HG02642 (cell line): ENCODE data around the gene ATP2A2.
"Not testable (repeated sequence)": the region's sequence is repeated elsewhere in the genome, so short reads cannot be mapped to it uniquely, and the experiment has no call there.

Experiments used
- ATAC-seq: cut with Tn5 transposase; IDR thresholded peaks from one replicate; pipeline ENCODE4 v1.9.1; 2021; ENCODE audit warnings: mild to moderate bottlenecking; ENCODE audit not compliant: unreplicated experiment, poor library complexity

Gene ATP2A2

DNA sequence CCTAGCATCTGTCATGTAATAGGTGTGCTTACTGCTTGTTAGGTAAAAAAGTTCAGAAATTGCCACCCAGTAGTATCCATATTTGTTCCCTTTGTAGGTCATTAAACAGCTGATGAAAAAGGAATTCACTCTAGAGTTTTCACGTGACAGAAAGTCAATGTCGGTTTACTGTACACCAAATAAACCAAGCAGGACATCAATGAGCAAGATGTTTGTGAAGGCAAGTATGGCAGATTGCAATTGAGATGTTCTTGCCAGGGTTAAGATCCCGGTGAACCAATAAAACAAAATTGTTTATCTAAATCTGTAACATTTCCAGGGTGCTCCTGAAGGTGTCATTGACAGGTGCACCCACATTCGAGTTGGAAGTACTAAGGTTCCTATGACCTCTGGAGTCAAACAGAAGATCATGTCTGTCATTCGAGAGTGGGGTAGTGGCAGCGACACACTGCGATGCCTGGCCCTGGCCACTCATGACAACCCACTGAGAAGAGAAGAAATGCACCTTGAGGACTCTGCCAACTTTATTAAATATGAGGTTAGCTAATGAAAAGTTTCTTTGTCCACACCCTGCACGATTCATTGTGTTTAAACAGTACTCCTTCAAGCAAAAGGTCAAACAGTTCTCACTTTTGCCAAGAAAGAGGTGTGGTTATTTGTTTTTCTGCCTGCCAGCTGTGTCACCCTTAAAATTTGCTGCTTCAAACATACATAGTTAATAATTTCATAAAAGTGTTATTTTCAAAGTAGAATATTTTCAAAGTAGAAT is 58.3 kb downstream of the ATP2A2 start:
- no peak for ATAC-seq

DNA sequence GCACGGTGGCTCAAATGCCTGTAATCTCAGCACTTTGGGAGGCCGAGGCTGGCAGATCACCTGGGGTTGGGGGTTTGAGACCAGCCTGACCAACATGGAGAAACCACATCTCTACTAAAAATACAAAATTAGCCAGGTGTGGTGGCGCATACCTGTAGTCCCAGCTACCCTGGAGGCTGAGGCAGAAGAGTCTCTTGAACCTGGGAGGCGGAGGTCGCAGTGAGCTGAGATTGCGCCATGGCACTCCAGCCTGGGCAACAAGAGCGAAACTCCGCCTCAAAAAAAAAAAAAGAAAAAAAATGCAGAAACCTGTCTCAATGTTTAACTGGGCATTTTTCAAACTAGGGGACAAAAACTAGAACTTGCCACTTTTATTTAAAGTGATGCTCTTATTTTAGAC is 59.2 kb downstream of the ATP2A2 start:
- ATAC-seq: not testable (repeated sequence)

DNA sequence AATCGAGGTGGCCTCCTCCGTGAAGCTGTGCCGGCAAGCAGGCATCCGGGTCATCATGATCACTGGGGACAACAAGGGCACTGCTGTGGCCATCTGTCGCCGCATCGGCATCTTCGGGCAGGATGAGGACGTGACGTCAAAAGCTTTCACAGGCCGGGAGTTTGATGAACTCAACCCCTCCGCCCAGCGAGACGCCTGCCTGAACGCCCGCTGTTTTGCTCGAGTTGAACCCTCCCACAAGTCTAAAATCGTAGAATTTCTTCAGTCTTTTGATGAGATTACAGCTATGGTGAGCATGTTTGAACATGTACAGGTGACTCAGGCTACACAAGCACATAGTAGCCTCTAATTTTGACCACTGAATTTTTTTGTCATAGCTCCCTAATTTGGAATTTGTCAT is 59.7 kb downstream of the ATP2A2 start:
- no peak for ATAC-seq

DNA sequence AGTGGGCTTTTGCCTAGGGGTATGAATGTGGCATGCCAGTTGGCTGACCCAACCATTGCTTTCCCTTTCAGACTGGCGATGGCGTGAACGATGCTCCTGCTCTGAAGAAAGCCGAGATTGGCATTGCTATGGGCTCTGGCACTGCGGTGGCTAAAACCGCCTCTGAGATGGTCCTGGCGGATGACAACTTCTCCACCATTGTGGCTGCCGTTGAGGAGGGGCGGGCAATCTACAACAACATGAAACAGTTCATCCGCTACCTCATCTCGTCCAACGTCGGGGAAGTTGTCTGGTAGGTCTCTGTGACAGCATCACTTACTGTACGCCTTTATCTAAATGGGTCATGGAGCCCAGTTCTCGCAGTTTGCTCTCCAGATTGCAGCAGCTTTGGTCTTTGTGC is 61.1 kb downstream of the ATP2A2 start:
- ATAC-seq: no peak

DNA sequence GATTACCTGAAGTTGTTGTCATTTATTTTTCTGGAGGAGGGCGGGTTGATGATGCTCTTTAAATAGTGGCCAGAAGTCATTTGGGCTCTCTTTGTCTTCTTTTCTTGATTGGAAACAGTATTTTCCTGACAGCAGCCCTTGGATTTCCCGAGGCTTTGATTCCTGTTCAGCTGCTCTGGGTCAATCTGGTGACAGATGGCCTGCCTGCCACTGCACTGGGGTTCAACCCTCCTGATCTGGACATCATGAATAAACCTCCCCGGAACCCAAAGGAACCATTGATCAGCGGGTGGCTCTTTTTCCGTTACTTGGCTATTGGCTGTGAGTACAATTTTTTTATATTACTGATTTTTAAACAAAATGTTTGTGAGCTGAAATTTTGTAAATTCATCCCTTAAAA is 62.1 kb downstream of the ATP2A2 start:
- no peak for ATAC-seq

DNA sequence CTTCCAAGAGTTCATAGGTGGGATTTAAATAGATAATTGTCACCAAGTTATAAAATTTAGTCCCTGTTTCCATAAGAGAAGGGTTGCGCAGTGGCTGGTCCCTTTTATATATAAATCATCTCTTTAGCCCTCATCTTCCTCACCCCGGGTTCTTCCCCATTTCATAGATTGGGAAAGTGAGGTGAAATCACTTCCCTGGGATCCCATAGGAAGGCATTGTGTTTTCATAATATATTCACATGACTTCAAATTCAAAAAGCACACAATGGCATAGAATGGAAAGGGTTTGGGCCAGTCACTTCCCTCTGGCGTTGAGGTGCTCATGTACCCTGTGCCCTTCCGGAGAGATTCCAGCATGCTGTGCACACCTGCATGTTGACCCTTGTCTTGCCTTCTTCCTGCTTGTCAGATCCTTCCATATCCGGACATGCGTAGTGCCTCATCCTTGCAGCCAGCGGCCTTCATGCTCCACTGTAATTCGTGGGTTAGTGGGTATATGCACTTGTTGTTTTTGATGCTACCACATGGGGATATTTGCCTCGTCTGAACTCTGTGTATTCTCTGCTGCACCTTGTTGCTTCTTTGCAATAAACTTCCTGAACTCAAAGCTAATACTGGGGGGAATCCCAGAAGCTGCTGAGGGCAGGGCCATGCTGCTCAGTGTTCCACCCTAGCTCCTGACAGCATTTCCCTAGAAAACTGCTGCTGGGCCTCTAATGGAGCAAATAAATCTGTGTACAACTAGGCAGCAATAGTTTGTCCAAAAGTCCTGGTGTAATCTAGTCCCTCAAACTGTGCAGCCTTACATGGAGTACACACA is 62.9 kb downstream of the ATP2A2 start:
- ATAC-seq: no peak

DNA sequence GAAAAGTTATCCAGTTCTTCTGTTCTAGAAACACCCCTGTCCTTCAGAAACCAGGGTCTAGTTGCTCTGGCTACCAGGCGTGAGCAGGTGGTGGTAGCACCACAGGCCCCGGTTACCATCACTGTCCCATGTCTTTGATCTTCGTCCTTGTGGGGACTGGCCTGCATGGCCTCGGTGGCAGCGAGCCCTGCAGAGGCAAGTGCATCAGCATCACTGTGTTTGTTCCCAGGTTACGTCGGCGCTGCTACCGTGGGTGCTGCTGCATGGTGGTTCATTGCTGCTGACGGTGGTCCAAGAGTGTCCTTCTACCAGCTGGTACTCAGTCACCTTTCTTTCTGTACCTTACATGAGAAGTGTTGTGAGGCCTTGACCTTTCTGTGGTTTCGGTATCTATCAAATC is 63.6 kb downstream of the ATP2A2 start:
- ATAC-seq: no peak

DNA sequence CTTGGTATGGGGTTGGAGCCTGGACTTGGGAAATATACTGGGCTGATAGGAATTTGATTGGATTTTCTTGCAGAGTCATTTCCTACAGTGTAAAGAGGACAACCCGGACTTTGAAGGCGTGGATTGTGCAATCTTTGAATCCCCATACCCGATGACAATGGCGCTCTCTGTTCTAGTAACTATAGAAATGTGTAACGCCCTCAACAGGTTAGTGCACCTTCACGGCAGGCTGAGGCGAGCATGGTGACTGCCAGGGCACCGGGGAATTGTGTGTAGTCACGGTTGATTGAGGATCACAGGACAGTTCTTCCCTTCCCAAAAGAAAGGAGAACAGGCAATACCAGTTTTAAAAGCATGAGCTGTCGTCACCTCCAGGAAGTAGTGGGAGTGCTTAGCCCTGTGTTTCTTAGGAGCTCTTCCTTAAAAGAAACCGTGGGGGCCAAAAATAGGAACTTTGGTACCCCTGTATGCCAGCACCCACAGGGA is 64.2 kb downstream of the ATP2A2 start:
- no peak for ATAC-seq

DNA sequence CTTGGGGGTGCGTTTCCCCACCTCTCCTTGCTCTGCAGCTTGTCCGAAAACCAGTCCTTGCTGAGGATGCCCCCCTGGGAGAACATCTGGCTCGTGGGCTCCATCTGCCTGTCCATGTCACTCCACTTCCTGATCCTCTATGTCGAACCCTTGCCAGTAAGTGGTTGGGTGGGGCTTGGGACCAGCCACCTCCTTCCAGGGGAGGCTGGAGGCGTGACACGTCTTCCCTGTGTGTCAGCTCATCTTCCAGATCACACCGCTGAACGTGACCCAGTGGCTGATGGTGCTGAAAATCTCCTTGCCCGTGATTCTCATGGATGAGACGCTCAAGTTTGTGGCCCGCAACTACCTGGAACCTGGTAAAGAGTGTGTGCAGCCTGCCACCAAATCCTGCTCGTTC is 64.9 kb downstream of the ATP2A2 start:
- ATAC-seq: no peak

DNA sequence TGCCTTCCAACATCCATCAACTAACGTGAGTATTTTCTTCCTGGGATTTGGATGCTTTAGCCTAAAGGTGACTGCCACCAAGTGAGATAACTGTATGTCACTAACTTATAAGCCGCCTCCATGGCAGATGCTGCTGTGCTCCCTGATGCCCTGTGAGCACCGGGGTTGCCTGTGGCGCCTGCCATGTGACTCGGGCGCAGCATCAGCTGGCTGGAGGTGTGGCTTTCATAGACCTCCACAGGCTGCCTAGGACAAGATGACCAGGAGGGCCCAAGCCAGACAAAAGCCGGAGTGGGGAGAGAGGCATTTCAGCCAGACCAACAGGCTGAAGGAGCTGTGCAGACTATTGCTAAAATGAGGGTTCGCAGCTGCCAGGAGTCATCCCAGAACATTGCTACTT is 66.7 kb downstream of the ATP2A2 start:
- ATAC-seq: no peak

DNA sequence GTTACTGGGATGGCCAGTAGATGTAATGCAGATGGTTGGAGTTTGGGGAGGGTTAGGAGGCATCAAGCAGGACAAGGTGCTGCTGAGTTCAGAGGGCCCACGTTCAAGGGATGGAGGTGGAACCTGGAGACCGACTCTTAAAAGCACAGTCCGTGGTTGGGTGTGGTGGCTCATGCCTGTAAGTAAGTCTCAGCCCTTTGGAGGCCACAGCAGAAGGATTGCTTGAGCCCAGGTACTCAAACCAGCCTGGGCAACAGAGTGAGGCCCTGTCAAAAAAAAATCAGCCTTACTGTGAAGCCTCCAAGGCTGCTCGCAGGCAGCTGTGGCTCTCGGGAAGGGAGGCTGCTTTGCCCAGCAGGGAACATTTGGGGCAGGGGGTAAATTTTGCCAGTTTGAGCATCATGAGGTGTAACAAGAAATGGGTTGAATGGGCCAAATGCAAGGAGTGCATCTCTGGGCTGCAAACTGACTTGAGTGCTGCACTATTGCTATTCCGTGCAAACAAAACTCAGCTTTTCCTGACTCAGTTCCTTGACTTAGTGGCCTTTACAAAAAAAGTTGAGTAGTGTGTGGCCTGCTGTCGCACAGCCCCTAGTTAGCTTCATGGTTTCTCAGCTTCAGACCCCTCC is 67.5 kb downstream of the ATP2A2 start:
- no peak for ATAC-seq

DNA sequence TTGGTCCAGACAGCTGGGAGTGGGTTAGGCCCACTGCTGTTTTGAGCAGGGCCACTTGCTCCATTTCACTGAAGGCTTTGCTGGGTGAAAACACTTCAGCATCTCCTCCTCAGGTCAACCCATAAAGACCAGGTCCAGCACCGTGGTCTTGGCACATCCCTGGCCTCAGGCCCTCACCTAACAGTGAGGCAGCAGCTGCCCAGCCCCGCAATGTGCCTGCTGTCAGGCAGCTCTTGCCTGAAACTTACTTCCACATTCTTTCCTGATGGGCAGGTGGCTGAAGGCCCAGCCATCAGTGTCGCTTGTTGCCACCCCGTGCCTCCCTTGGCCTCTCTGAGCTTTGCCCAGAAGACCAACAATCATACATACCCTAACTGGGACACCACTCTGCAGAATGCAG is 68.0 kb downstream of the ATP2A2 start:
- ATAC-seq: no peak

DNA sequence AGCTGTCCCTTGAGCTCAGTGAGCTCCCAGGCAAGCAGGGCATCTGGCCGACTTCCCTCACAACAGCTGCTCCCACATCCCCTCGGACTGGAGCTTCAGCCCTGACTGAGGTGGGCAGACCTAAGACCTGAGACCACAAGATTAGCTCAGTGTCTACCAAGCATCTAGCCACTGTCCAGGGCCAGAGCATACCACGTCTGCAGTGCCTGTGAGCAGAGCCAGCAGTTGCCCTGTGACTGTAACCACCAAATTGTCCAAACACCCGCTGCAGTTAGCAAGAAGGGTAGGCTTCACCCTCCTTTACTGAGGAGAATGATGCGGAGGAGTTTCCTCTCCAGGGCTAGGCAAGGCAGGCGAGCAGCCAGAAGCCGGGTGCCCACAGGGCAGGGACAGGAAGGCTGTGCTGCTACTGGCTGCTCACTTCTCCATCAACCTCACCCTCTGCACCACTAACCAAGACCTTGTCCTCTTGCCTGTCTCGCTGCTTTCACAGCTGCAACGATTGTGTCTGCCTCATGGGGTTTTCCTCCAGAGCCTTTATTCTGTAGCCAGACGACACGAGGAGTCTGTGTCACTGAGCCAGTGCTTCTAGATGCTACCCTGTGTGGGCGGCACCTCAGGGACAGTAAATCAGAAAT is 68.6 kb downstream of the ATP2A2 start:
- ATAC-seq: no peak

DNA sequence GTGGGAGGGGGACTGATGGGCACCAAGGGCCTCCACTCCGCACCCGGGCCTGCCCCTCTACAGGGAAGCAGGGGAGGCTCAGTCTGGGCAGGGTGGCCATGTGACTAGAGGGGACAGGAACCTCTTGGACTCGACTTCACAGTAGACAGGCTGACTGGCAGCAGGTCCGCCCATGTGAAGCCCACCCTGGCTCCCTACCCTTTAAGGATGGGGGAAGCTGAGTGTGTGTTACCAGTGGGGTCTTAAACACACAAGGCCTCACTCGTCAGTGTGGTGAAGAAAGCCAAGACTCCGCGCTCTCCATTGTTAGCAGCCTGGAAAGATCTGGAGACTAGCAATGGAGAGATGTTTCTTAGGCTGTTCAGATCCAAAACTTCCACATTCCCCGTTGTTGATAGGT is 70.1 kb downstream of the ATP2A2 start:
- ATAC-seq: no peak

DNA sequence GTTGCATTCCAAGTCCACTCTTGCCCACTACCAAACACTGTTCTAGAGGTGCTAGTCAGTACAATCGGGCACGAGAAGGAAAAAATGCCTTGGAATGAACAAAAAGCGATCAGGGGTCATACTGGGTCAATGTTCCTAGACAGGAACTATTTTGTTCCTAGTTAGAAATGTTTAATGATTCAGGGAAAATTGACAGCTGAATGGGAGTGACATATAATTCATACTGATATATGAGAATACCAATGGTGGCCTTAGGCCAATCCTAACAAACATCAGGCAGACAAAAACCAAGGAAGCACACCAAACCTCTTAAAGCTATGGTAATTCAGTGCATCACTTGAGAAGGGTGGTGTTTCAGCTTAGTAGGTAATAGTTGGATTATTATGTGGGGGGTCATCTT is 71.4 kb downstream of the ATP2A2 start:
- no peak for ATAC-seq

DNA sequence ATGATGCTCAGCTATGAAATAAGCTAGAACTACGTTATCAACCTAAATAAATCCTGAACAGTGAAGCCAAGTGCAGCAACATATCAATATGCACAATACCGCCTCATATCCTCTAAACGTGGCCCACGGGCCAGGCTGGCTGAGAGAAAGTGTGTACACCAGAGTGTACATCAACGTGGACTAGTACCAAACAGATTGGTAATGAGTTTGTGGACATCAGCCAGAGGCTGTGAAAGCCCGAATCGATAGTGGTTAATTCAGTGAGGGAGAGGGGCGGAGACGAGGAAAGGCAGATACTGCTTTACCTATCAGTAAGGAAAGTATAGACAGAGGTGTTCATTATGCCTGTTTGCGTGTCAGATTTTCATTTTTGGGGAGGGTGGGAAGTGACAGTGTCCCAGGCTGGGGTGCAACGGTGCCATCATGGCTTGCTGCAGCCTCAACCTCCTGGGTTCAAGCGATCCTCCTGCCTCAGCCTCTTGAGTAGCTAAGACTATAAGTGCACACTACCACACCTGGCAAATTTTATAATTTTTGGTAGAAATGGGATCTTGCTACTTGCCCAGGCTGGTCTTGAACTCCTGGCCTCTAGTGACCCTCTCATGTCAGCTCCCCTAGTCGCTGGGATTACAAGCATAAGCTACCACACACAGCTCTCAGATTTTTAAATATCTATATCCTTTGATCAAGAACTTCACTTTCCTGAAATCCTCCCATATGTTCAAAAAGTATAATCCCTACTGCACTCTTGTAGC is 72.3 kb downstream of the ATP2A2 start:
- ATAC-seq: no peak

DNA sequence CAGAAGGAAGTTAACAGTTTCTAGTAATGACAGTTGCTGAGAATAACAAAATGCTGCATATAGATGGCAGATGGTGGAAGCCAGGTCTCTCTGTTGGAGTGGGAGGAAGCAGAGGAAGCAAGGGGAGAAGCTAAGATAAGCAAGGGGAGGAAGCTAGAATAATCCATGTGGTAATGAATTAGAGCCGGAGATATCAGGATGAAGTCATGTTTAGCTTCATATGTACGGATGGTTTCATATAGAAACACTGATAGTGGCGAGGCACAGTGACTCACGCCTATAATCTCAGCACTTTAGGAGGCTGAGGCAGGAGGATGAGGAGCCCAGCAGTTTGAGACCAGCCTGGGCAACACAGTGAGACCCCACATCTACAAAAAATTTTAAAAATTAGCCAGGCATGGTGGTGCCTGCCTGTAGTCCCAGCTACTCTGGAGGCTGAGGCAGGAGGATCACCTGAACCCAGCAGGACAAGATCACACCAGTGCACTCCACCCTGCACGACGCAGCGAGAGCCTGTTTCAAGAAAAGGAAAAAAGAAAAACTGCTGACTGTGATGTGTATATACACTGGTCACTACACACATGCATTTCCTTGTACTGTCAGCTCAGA is 73.2 kb downstream of the ATP2A2 start:
- ATAC-seq: no peak

DNA sequence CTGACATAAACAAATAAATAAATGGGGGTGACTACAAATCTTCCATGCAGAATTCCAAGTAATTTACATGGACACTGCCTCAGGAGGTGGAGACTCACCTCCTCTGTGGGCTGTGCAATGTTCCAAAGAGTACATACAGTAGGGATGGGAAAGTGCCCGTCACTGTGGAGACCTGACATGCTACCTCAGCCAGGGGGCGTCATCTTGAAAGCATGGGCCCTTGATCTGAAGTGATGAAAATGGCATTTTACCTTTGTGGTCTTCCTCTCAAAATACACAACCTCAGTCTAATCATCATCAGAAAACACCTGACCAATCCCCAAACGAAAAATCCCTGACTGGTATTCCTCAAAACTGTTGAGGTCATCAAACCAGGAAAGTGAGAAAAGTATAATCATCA is 74.0 kb downstream of the ATP2A2 start:
- no peak for ATAC-seq

DNA sequence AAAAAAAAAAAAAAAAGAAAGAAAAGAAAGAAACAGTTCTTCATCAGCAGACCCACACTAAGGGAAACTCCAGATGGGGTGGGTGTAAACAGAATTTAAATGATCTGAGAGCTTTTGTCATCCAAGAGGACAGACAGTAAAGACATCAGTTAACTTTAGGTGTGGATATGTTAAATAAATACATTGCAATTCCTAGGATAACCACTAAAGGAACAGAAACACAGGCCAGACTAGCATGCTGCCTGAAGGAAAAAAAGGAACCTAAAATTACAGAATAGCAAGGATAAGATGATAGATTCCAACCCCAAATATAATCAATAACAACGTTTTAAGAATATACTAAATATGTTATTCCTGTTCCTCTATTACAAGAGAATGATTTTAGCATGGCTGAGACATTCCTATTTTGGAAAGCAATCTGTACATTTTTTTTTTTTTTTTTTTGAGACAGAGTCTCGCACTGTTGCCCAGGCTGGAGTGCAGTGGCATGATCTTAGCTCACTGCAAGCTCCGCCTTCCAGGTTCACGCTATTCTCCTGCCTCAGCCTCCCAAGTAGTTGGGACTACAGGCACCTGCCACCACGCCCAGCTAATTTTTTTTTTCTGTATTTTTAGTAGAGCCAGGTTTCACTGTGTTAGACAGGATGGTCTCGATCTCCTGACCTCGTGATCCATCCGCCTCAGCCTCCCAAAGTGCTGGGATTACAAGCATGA is 77.5 kb downstream of the ATP2A2 start:
- not testable (repeated sequence) for ATAC-seq
